C4-2B (cell line): Measurements from ENCODE around the gene WNT5A.

Experiments used
- ZFX ChIP-seq: fragments of 450-650 bp; IDR thresholded peaks from 2 replicates; pipeline ENCODE4 v1.6.1; 2017
- TF ChIP-seq, protein P1 (sequence below): fragments of 450-650 bp; conservative IDR thresholded peaks from 2 replicates; pipeline ENCODE4 v1.5.1; 2017; ENCODE audit warnings: mild to moderate bottlenecking

DNA sequence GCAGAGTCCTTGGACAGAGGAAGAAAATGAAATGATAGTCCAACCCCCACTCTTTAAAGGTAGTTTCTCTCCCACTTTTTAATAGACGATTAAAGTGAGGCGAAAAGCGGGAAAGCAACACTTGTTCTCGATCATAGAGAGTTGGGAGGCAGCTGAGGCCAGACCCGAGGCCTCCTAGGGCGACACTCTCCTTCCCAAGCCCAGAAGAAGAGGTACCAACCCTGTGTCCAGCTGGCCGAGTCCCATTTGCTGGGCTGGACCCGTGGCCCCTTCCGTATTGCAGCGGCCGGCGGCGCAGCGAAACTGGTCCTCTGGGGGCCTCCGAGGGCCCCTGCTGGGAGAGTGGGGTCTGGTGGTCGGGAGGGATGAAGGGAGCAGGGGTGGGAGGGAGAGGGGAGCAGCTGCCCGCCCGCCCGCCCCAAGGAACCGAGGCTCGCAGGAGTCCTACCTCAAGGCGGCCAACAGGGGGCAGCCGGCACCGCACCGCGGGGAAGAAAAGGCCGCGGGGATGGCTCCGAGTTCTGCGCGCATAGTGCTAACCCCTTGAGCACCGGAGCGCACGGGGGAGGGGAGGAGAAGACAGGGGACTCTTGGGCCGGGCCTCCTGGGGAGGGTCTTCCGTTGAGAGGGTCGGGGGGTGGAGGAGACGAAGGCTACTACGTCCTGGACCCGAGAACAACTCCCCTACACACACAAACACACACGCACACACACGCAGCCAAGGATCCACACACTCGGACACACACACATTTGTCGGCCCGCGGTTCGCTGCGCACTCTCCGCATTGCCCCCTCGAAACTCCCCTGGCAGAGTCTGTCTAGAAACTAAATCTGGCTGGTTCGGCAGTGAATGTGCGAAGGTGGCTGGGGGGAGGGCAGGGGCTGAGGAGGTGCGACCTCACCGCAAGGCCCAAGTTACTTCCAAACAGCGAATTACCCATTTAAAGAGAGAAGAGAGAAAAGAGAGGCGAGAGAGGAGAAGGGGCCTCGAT lies 2.0 kb downstream of the WNT5A start:
- TF ChIP-seq, protein P1, sequence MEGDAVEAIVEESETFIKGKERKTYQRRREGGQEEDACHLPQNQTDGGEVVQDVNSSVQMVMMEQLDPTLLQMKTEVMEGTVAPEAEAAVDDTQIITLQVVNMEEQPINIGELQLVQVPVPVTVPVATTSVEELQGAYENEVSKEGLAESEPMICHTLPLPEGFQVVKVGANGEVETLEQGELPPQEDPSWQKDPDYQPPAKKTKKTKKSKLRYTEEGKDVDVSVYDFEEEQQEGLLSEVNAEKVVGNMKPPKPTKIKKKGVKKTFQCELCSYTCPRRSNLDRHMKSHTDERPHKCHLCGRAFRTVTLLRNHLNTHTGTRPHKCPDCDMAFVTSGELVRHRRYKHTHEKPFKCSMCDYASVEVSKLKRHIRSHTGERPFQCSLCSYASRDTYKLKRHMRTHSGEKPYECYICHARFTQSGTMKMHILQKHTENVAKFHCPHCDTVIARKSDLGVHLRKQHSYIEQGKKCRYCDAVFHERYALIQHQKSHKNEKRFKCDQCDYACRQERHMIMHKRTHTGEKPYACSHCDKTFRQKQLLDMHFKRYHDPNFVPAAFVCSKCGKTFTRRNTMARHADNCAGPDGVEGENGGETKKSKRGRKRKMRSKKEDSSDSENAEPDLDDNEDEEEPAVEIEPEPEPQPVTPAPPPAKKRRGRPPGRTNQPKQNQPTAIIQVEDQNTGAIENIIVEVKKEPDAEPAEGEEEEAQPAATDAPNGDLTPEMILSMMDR, result peak; percentile 76
- TF ChIP-seq ZFX, result no peak
